Uterus (tissue), 4 donors: Measurements from ENCODE around the gene ARFGEF2. TPM values are rescaled to one million over a fixed set of nuclear protein-coding genes. Genes with fewer than 3 reads are reported as not detected.

ENCODE experiments used
- DNase-seq, 2 donors: peaks; one replicate each; pipeline ENCODE4 v3.0.0-alpha.2; 2019 to 2020
- H3K27ac ChIP-seq, 2 donors: fragments of 200-600 bp; sonication (generic); 1 replicate in 1 of 2; 2 replicates in 1 of 2; pipeline ENCODE4 v1.5.1; 2016 to 2018
- H3K27me3 ChIP-seq, 2 donors: fragments of 200-600 bp; sonication (generic); one replicate each; pipeline ENCODE4 v1.5.1; 2018 to 2019; ENCODE audit warnings: control low read depth in 1 of 2
- H3K36me3 ChIP-seq, 2 donors: fragments of 200-600 bp; sonication (generic); one replicate each; pipeline ENCODE4 v1.5.1; 2019; ENCODE audit warnings: control low read depth in 1 of 2
- H3K4me1 ChIP-seq, 2 donors: fragments of 200-600 bp; sonication (generic); one replicate each; pipeline ENCODE4 v1.5.1; 2018 to 2019; ENCODE audit warnings: control low read depth in 1 of 2
- H3K4me3 ChIP-seq, 2 donors: fragments of 200-600 bp; sonication (generic); 1 replicate in 1 of 2; 2 replicates in 1 of 2; pipeline ENCODE4 v1.5.1; 2018 to 2019; ENCODE audit warnings: mild to moderate bottlenecking in 1 of 2
- H3K9me3 ChIP-seq, 2 donors: fragments of 200-600 bp; sonication (generic); one replicate each; pipeline ENCODE4 v1.5.1; 2019; ENCODE audit warnings: control low read depth in 1 of 2
- CTCF ChIP-seq, 4 experiments: fragments of 200-600 bp in 2 of 4; fragments of 450-650 bp in 2 of 4; sonication (generic) in 2 of 4; IDR thresholded peaks; one replicate each; pipeline ENCODE4 v1.5.1; 2016 to 2019; ENCODE audit warnings: antibody characterized with exemption in 4 of 4, mild to moderate bottlenecking in 2 of 4, moderate library complexity in 1 of 4
- POLR2A ChIP-seq, 2 donors: fragments of 450-650 bp; IDR thresholded peaks; one replicate each; pipeline ENCODE4 v1.6.1; 2016; ENCODE audit warnings: antibody characterized with exemption in 2 of 2, mild to moderate bottlenecking in 1 of 2, moderate library complexity in 1 of 2
- intact Hi-C: fragments of 100-400 bp; cut with DNase I; formaldehyde crosslinking; loops from one replicate; pipeline ENCODE4 v1.15.1; 2023; ENCODE audit warnings: low total_unique reads
- total RNA-seq, 4 donors: library from RNA; depleted of rRNA in 3 of 4; stranded (reverse); fragments of >200 nt in 3 of 4; gene quantifications; one replicate each; pipeline versions ENCODE4 v1.1.0 to v1.2.4, GENCODE V29; 2014 to 2023
- donor health status: DM: yes; HTN: yes; CAD: no.

The ARFGEF2 gene
- 10 to 100 TPM; 22.0 to 33.7 (median 27.0) TPM for total RNA-seq

- DNase-seq, result peak; percentile 88 to 94
- TF ChIP-seq CTCF (IDR thresholded peaks at IDR 0.05), result peak in 3 of 4 experiments; percentile 20 to 39 (median 38)
- peak; percentile 95 to 96 for TF ChIP-seq POLR2A (IDR thresholded peaks at IDR 0.05)
- intact Hi-C loops, result no loop called here
- Histone ChIP-seq H3K27ac (peak within 1 kb of the TSS; percentile 91 to 97), H3K36me3 (no peaks in the 10 kb centered on the region), H3K27me3 (no peaks in the 10 kb centered on the region), H3K4me1 (peaks cover 0 to 9% of the 10 kb centered on the region in 2 donors), H3K9me3 (no peaks in the 10 kb centered on the region), H3K4me3 (peak within 1 kb of the TSS; percentile 92 to 97)
These were observed at the start of gene ARFGEF2 for GRCh38 chr20:48921168-48921882. ARFGEF2 (plus strand) TSS chr20:48921711; CDS start chr20:48921890, 179 bp downstream.

- H3K9me3 ChIP-seq, result no peaks in the 10 kb centered on the region
- no peak overlapping the region for H3K4me3 ChIP-seq
- no peak for DNase-seq
- no peak for TF ChIP-seq CTCF (IDR thresholded peaks at IDR 0.05)
- TF ChIP-seq POLR2A (IDR thresholded peaks at IDR 0.05), result no peak
- H3K36me3 ChIP-seq, result no peaks in the 10 kb centered on the region
- intact Hi-C loops, result no loop called here
- H3K27ac ChIP-seq, result no peak overlapping the region
- H3K4me1 ChIP-seq, result no peaks in the 10 kb centered on the region
- H3K27me3 ChIP-seq, result no peaks in the 10 kb centered on the region
These were observed 46.1 kb upstream of the ARFGEF2 start for GRCh38 chr20:48875233-48875913.

GRCh38 chr20:48875914-48876240 is 45.6 kb upstream of the ARFGEF2 start:
- H3K4me1 ChIP-seq, result no peaks in the 10 kb centered on the region
- H3K9me3 ChIP-seq, result no peaks in the 10 kb centered on the region
- no peak overlapping the region for H3K4me3 ChIP-seq
- H3K36me3 ChIP-seq, result no peaks in the 10 kb centered on the region
- intact Hi-C loops, result no loop called here
- TF ChIP-seq POLR2A (IDR thresholded peaks at IDR 0.05) (no peak), CTCF (IDR thresholded peaks at IDR 0.05) (no peak)
- no peak overlapping the region for H3K27ac ChIP-seq
- no peak for DNase-seq
- no peaks in the 10 kb centered on the region for H3K27me3 ChIP-seq

GRCh38 chr20:48877304-48877703 is 44.2 kb upstream of the ARFGEF2 start:
- Histone ChIP-seq H3K36me3 (no peaks in the 10 kb centered on the region), H3K27ac (no peak overlapping the region), H3K4me1 (no peaks in the 10 kb centered on the region), H3K9me3 (no peaks in the 10 kb centered on the region), H3K27me3 (no peaks in the 10 kb centered on the region), H3K4me3 (no peak overlapping the region)
- intact Hi-C loops, result no loop called here
- no peak for DNase-seq
- no peak for TF ChIP-seq POLR2A (IDR thresholded peaks at IDR 0.05)
- TF ChIP-seq CTCF (IDR thresholded peaks at IDR 0.05), result no peak

GRCh38 chr20:48878534-48879248 is 42.8 kb upstream of the ARFGEF2 start:
- no peak overlapping the region for H3K27ac ChIP-seq
- intact Hi-C loops, result no loop called here
- no peaks in the 10 kb centered on the region for H3K9me3 ChIP-seq
- no peak overlapping the region for H3K4me3 ChIP-seq
- no peaks in the 10 kb centered on the region for H3K4me1 ChIP-seq
- H3K36me3 ChIP-seq, result no peaks in the 10 kb centered on the region
- TF ChIP-seq POLR2A (IDR thresholded peaks at IDR 0.05) (no peak), CTCF (IDR thresholded peaks at IDR 0.05) (no peak)
- no peaks in the 10 kb centered on the region for H3K27me3 ChIP-seq
- no peak for DNase-seq
